LNCAP (cell line): ENCODE results near the gene NACC2.

Source experiments
- TF ChIP-seq, protein P1 (sequence below): fragments of 450-650 bp; IDR thresholded peaks from 2 replicates; pipeline ENCODE4 v1.5.1; 2017; ENCODE audit warnings: mild to moderate bottlenecking

The NACC2 gene

DNA sequence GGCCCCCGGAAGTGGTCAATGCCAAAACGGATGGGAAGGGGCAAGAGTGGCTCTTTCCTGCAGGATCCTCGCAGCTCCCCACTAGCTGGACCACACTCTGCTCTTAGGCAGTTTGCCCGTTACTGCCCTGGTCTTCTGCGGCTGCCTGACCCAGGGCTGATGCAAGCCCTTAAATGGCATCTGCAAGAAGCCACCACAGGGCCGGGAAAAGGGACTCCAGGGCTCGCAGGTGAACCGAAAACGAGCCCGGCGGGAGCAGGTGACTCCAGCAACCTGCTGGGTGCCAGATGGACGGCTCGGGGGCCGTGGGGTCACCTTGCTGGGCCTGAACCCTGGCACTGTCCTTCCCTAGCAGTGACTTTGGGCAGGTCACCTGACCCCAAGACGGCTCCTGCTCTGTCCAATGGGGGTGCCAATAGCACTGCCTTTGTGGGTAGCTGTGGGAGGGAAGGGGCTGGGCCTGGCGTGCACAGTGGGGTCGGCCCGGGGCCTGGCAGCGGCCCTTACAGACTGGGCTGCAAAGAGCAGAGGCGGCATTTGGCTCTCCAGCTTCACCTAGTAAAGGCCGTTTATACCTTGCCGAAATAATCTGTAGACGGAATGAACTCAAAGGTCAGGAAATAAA lies 22.3 kb upstream of the NACC2 start:
- TF ChIP-seq, protein P1, sequence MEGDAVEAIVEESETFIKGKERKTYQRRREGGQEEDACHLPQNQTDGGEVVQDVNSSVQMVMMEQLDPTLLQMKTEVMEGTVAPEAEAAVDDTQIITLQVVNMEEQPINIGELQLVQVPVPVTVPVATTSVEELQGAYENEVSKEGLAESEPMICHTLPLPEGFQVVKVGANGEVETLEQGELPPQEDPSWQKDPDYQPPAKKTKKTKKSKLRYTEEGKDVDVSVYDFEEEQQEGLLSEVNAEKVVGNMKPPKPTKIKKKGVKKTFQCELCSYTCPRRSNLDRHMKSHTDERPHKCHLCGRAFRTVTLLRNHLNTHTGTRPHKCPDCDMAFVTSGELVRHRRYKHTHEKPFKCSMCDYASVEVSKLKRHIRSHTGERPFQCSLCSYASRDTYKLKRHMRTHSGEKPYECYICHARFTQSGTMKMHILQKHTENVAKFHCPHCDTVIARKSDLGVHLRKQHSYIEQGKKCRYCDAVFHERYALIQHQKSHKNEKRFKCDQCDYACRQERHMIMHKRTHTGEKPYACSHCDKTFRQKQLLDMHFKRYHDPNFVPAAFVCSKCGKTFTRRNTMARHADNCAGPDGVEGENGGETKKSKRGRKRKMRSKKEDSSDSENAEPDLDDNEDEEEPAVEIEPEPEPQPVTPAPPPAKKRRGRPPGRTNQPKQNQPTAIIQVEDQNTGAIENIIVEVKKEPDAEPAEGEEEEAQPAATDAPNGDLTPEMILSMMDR: no peak

DNA sequence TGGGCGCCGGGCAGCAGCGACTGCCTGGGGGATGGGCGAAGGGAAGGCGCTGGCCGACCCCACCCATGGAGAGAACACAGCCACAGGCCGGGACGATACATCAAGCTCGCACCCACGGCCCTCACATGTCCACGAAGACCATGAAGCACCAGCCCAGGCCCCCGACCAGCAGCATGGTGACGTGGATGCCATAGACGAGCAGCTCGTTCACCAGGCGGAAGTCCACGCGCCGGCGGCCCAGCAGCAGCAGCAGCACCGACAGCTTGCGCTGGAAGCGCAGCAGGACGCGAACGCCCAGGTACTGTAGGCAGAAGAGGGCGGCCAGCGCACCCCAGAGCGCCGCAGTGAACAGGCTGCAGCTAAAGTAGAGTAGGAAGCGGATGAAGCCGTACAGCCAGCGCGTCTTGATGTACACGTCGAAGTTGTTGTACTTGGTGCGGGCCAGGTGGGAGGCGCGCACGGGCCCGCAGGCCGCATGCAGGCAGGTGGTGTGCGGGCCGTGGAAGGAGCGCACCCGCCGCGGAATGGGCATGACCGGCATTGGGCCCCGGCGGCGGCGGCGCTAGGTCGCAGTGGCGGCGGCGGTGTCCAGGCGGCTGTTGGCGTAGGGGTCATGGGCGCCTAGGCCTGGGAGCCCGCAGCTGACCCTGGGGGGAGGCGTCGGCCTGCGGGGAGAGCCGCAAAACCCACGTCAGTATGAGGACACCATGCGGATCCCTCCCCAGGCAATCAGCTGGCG lies 21.4 kb upstream of the NACC2 start:
- TF ChIP-seq, protein P1: no peak

DNA sequence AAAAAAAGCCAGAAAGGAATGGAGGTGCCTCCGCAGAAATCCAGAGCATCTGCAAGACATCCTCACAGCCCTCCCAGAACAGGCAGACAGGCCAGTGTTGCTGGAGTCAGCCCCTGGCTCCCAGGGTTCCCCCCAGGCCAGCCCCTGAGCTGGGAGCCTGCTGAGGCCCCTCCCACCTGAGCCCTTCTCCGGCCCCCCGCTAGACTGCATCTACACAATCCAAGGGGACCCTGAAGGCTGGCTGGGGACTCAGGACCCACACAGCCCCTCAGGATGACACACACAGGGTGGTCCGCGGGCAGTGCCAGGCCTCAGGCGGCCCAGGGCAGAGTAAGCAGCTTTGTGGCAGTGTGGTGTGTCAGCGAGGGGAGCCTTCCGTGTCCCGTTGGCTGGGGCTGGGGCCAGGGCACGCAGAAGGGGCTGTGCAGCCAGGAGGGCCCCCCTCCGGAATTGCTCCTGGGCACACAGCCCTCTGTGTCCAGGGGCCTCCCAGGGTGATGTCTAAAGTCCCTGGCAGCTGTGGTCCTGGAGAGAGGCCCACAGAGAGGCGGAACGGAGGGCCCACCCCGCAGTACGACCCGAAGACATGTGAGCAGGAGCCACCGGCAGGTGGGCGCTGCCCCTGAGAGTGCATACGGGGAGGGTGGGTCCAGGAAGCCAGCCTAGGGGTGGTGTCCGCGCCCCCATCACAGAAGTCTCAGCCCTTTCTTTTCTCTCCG lies 20.7 kb upstream of the NACC2 start:
- TF ChIP-seq, protein P1: no peak

DNA sequence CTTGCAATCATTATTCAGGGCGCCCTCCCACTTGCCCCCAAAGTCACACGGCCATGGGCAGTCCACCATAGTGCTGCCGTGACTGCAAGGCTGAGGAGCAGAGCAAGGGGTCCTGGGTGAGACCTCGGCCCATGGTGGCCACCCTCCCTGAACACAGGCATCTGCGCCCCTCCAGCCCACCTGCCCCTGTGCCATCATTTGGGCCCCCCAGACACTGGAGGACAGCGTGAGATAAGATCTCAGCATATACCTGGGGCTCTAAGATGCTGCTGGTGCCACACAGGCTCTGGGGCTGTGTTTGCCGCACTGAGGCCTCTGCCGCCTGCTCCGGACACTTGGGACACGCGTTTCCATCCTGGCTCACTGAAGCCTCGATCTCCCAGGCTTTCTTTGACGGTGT lies 20.1 kb upstream of the NACC2 start:
- TF ChIP-seq, protein P1: no peak

GRCh38 chr9:136114610-136115009 lies 19.5 kb upstream of the NACC2 start:
- TF ChIP-seq, protein P1: no peak

- TF ChIP-seq, protein P1: no peak
Observed at GRCh38 chr9:136112541-136112940, 17.5 kb upstream of the NACC2 start.

DNA sequence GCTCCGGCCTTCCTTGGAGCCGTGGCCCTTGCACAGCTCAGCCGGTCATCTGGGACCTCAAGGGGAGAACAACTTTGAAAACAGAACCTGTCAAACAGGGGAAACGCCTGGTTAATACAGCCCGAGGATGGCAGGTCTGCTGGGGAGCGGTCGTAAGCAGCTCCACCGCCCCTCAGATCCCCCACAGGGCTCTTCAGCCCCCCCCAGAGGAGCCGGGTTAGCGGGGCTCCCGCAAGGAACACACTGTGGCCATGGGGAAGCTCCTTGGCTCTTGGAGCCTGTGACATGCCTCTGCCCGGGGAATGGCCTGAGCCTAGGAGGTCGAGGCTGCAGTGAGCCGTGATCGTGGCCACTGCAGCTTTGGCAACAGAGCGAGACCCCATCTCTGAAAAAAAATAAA lies 16.8 kb upstream of the NACC2 start:
- TF ChIP-seq, protein P1: no peak
